CD8-positive, alpha-beta memory T cell (primary cell): ENCODE results near the gene C2orf72. TPM values are rescaled to one million over a fixed set of nuclear protein-coding genes. Genes with fewer than 3 reads are reported as not detected.

ENCODE experiments used
- CTCF ChIA-PET: fragments of 350-600 bp; sonication (Branson Sonifier 250); formaldehyde crosslinking; loops from one replicate; lab custom pipeline; 2021; ENCODE audit warnings: antibody characterized with exemption; lab: Charles Lee
- POLR2A ChIA-PET: fragments of 350-600 bp; sonication (Branson Sonifier 250); formaldehyde crosslinking; loops from one replicate; lab custom pipeline; 2021; ENCODE audit warnings: antibody characterized with exemption; lab: Charles Lee
- DNase-seq, 5 donors: peaks; one replicate each; pipeline versions ENCODE4 v3.0.0 to v3.0.0-alpha.2; 2020 to 2022; ENCODE audit warnings: mixed read lengths in 1 of 5
- H3K27ac ChIP-seq: one replicate; pipeline ENCODE4 v1.7.0; 2013; ENCODE audit warnings: low read depth, mild to moderate bottlenecking, low read length, moderate library complexity
- H3K27me3 ChIP-seq: 2 replicates; pipeline ENCODE4 v1.7.0; 2013; ENCODE audit warnings: low read length, mild to moderate bottlenecking; ENCODE audit not compliant: insufficient read depth, poor library complexity, severe bottlenecking
- H3K36me3 ChIP-seq: 2 replicates; pipeline ENCODE4 v1.7.0; 2013; ENCODE audit warnings: mild to moderate bottlenecking, low read length, moderate library complexity; ENCODE audit not compliant: insufficient read depth
- H3K4me1 ChIP-seq: 2 replicates; pipeline ENCODE4 v1.7.0; 2013; ENCODE audit warnings: mild to moderate bottlenecking, low read length, moderate library complexity; ENCODE audit not compliant: insufficient read depth
- H3K4me3 ChIP-seq: 2 replicates; pipeline ENCODE4 v1.7.0; 2013; ENCODE audit warnings: mild to moderate bottlenecking, low read length
- H3K9me3 ChIP-seq: 2 replicates; pipeline ENCODE4 v1.7.0; 2013; ENCODE audit warnings: mild to moderate bottlenecking, low read length
- H3K27ac Mint-ChIP-seq, 8 donors: one replicate each; pipeline ENCODE4 v1.8.0; 2020 to 2021; ENCODE audit warnings: mixed read lengths in 8 of 8, mild to moderate bottlenecking in 6 of 8, inconsistent platforms in 3 of 8, moderate library complexity in 3 of 8
- H3K27me3 Mint-ChIP-seq, 2 donors: one replicate each; pipeline ENCODE4 v1.8.0; 2020 to 2021; ENCODE audit warnings: mixed read lengths in 2 of 2, mild to moderate bottlenecking in 1 of 2, moderate library complexity in 1 of 2
- H3K36me3 Mint-ChIP-seq, 3 donors: one replicate each; pipeline ENCODE4 v1.8.0; 2020 to 2021; ENCODE audit warnings: mixed read lengths in 3 of 3, inconsistent platforms in 1 of 3, mild to moderate bottlenecking in 1 of 3
- H3K4me1 Mint-ChIP-seq, 3 donors: one replicate each; pipeline ENCODE4 v1.8.0; 2020 to 2021; ENCODE audit warnings: mixed read lengths in 3 of 3, inconsistent platforms in 1 of 3, mild to moderate bottlenecking in 1 of 3
- H3K4me3 Mint-ChIP-seq, 7 donors: one replicate each; pipeline ENCODE4 v1.8.0; 2020 to 2021; ENCODE audit warnings: mixed read lengths in 7 of 7, mild to moderate bottlenecking in 6 of 7, moderate library complexity in 4 of 7, inconsistent platforms in 2 of 7
- H3K9me3 Mint-ChIP-seq, 5 donors: one replicate each; pipeline ENCODE4 v1.8.0; 2020 to 2022; ENCODE audit warnings: mixed read lengths in 5 of 5, mild to moderate bottlenecking in 3 of 5, moderate library complexity in 2 of 5, inconsistent platforms in 1 of 5
- polyA plus RNA-seq: library from polyadenylated mRNA; unstranded; fragments of 300-500 nt; fragmentation: Illumina TruSeq; gene quantifications from one replicate; pipeline ENCODE4 v1.2.3, GENCODE V29; 2021
- total RNA-seq, 2 experiments: library from RNA; stranded (reverse); gene quantifications; one replicate each; pipeline ENCODE4 v1.2.3, GENCODE V29; 2021

C2orf72 gene
- under 1 TPM in 1 of 2 experiments, not detected in 1; 0.18 TPM for total RNA-seq
- not detected for polyA plus RNA-seq

GRCh38 chr2:231037202-231037730 is at the start of gene C2orf72:
Gene C2orf72 (plus strand): TSS chr2:231037523. CDS start chr2:231037566, 43 bp downstream.
- ChIA-PET POLR2A (no interaction called here), CTCF (no interaction called here)
- Mint-ChIP-seq H3K27me3 (peaks cover 51 to 87% of the 10 kb centered on the region in 2 donors), H3K36me3 (no peaks in the 10 kb centered on the region), H3K9me3 (no peaks in the 10 kb centered on the region), H3K4me3 (peak within 1 kb of the TSS in 6 of 7 donors; percentile 43 to 84 (median 66)), H3K27ac (no peak within 1 kb of the TSS), H3K4me1 (peaks cover 0 to 3% (median 0%) of the 10 kb centered on the region in 3 donors)
- no peaks in the 10 kb centered on the region for H3K36me3 ChIP-seq
- no peaks in the 10 kb centered on the region for H3K4me1 ChIP-seq
- H3K9me3 ChIP-seq = no peaks in the 10 kb centered on the region
- H3K27me3 ChIP-seq = peaks cover 16% of the 10 kb centered on the region
- no peak within 1 kb of the TSS for H3K27ac ChIP-seq
- no peak for DNase-seq
- no peak within 1 kb of the TSS for H3K4me3 ChIP-seq

- H3K27ac ChIP-seq = no peak overlapping the region
- DNase-seq = no peak
- H3K27ac Mint-ChIP-seq = no peak overlapping the region
- POLR2A ChIA-PET = no interaction called here
- H3K27me3 ChIP-seq = no peaks in the 10 kb centered on the region
- CTCF ChIA-PET = interaction anchor here (0.9 to 10.0 kb wide), 6 partner anchors 64 to 172 kb away, joined by 3 to 129 read pairs (median 34); partner anchors contain the start of genes GPR55 and ITM2C
- no peak overlapping the region for H3K4me3 Mint-ChIP-seq
- no peaks in the 10 kb centered on the region for H3K9me3 ChIP-seq
- H3K4me1 ChIP-seq = peaks cover 6% of the 10 kb centered on the region
- H3K4me1 Mint-ChIP-seq = peaks cover 2 to 22% (median 14%) of the 10 kb centered on the region in 3 donors
- no peaks in the 10 kb centered on the region for H3K36me3 Mint-ChIP-seq
- H3K4me3 ChIP-seq = no peak overlapping the region
- H3K27me3 Mint-ChIP-seq = peaks cover 20 to 32% of the 10 kb centered on the region in 2 donors
- H3K36me3 ChIP-seq = no peaks in the 10 kb centered on the region
- no peaks in the 10 kb centered on the region for H3K9me3 Mint-ChIP-seq
Measured at GRCh38 chr2:230989731-230990130, 47.6 kb upstream of the C2orf72 start.

- H3K27ac Mint-ChIP-seq = no peak overlapping the region
- H3K36me3 Mint-ChIP-seq = no peaks in the 10 kb centered on the region
- no peaks in the 10 kb centered on the region for H3K9me3 ChIP-seq
- H3K27ac ChIP-seq = no peak overlapping the region
- DNase-seq = no peak
- peaks cover 5% of the 10 kb centered on the region for H3K4me1 ChIP-seq
- ChIA-PET POLR2A (no interaction called here), CTCF (interaction anchor here (1.1 to 10.0 kb wide), 4 partner anchors 65 to 167 kb away, joined by 3 to 129 read pairs (median 72); partner anchors contain the start of genes GPR55 and ITM2C)
- no peak overlapping the region for H3K4me3 Mint-ChIP-seq
- H3K36me3 ChIP-seq = no peaks in the 10 kb centered on the region
- no peaks in the 10 kb centered on the region for H3K9me3 Mint-ChIP-seq
- peaks cover 20 to 36% of the 10 kb centered on the region in 2 donors for H3K27me3 Mint-ChIP-seq
- H3K4me3 ChIP-seq = no peak overlapping the region
- H3K4me1 Mint-ChIP-seq = peaks cover 2 to 16% (median 9%) of the 10 kb centered on the region in 3 donors
- no peaks in the 10 kb centered on the region for H3K27me3 ChIP-seq
Measured at GRCh38 chr2:230990131-230990898, 47.0 kb upstream of the C2orf72 start.

GRCh38 chr2:230990899-230991150 is 46.5 kb upstream of the C2orf72 start:
- Mint-ChIP-seq H3K27ac (no peak overlapping the region), H3K36me3 (no peaks in the 10 kb centered on the region), H3K27me3 (peaks cover 20 to 39% of the 10 kb centered on the region in 2 donors)

GRCh38 chr2:230991598-230991997 is 45.7 kb upstream of the C2orf72 start:
- Histone ChIP-seq H3K36me3 (no peaks in the 10 kb centered on the region), H3K27ac (no peak overlapping the region), H3K27me3 (no peaks in the 10 kb centered on the region), H3K4me1 (peaks cover 5% of the 10 kb centered on the region), H3K9me3 (no peaks in the 10 kb centered on the region), H3K4me3 (no peak overlapping the region)
- DNase-seq = no peak
- peaks cover 27 to 43% of the 10 kb centered on the region in 2 donors for H3K27me3 Mint-ChIP-seq
- CTCF ChIA-PET = interaction anchor here (0.7 to 5.9 kb wide), 2 partner anchors 66 to 89 kb away, joined by 3 to 79 read pairs; partner anchors contain the start of gene GPR55
- no peak overlapping the region for H3K4me3 Mint-ChIP-seq
- no peaks in the 10 kb centered on the region for H3K9me3 Mint-ChIP-seq
- H3K36me3 Mint-ChIP-seq = no peaks in the 10 kb centered on the region
- H3K4me1 Mint-ChIP-seq = peaks cover 2 to 10% (median 5%) of the 10 kb centered on the region in 3 donors
- H3K27ac Mint-ChIP-seq = no peak overlapping the region
- POLR2A ChIA-PET = no interaction called here

More at GRCh38 chr2:230990899-230991150, 46.5 kb upstream of the C2orf72 start:
- Histone ChIP-seq H3K4me3 (no peak overlapping the region), H3K27ac (no peak overlapping the region), H3K36me3 (no peaks in the 10 kb centered on the region), H3K4me1 (peaks cover 5% of the 10 kb centered on the region), H3K9me3 (no peaks in the 10 kb centered on the region), H3K27me3 (no peaks in the 10 kb centered on the region)
- DNase-seq = no peak
- H3K9me3 Mint-ChIP-seq = no peaks in the 10 kb centered on the region
- ChIA-PET POLR2A (no interaction called here), CTCF (interaction anchor here (4.9 to 10.0 kb wide), 3 partner anchors 65 to 168 kb away, joined by 65 to 129 read pairs (median 79); partner anchors contain the start of gene GPR55)
- peaks cover 2 to 11% (median 5%) of the 10 kb centered on the region in 3 donors for H3K4me1 Mint-ChIP-seq
- no peak overlapping the region for H3K4me3 Mint-ChIP-seq

- Histone ChIP-seq H3K9me3 (no peaks in the 10 kb centered on the region), H3K36me3 (no peaks in the 10 kb centered on the region), H3K4me3 (no peak within 1 kb of the TSS), H3K27me3 (peaks cover 6% of the 10 kb centered on the region), H3K4me1 (no peaks in the 10 kb centered on the region), H3K27ac (no peak within 1 kb of the TSS)
- peaks cover 0 to 4% (median 2%) of the 10 kb centered on the region in 3 donors for H3K36me3 Mint-ChIP-seq
- H3K4me3 Mint-ChIP-seq = no peak within 1 kb of the TSS
- DNase-seq = no peak
- peaks cover 39 to 77% of the 10 kb centered on the region in 2 donors for H3K27me3 Mint-ChIP-seq
- peaks cover 0 to 6% (median 0%) of the 10 kb centered on the region in 5 donors for H3K9me3 Mint-ChIP-seq
- POLR2A ChIA-PET = no interaction called here
- H3K4me1 Mint-ChIP-seq = no peaks in the 10 kb centered on the region
- CTCF ChIA-PET = interaction anchor here (1.2 kb wide), 1 partner anchor 171 kb away, joined by 4 read pairs; no protein-coding TSS in a partner anchor
- peak within 1 kb of the TSS in 1 of 8 donors; percentile 35 for H3K27ac Mint-ChIP-seq
Measured at GRCh38 chr2:230995821-230996220, 41.5 kb upstream of the C2orf72 start, which contains the start of gene SPATA3. Gene SPATA3 (plus strand): TSS chr2:230996121. CDS start chr2:230996234, 113 bp downstream.

GRCh38 chr2:230996661-230997060 is 40.7 kb upstream of the C2orf72 start:
- Histone ChIP-seq H3K4me3 (no peak overlapping the region), H3K9me3 (no peaks in the 10 kb centered on the region), H3K27me3 (peaks cover 7% of the 10 kb centered on the region), H3K36me3 (no peaks in the 10 kb centered on the region), H3K4me1 (no peaks in the 10 kb centered on the region), H3K27ac (no peak overlapping the region)
- no peak for DNase-seq
- Mint-ChIP-seq H3K9me3 (peaks cover 0 to 6% (median 0%) of the 10 kb centered on the region in 5 donors), H3K27me3 (peaks cover 44 to 81% of the 10 kb centered on the region in 2 donors), H3K4me1 (no peaks in the 10 kb centered on the region), H3K27ac (no peak overlapping the region), H3K36me3 (peaks cover 0 to 4% (median 2%) of the 10 kb centered on the region in 3 donors), H3K4me3 (no peak overlapping the region)
- ChIA-PET CTCF (interaction anchor here (1.5 kb wide), 1 partner anchor 9 kb away, joined by 3 read pairs; no protein-coding TSS in a partner anchor), POLR2A (no interaction called here)
